ENCODE measurements around the gene TSPOAP1.

Gene TSPOAP1

GRCh38 chr17:58276423-58276822, 52.2 kb downstream of the TSPOAP1 start:
- DNase-seq: no peak

GRCh38 chr17:58275417-58275816, 53.2 kb downstream of the TSPOAP1 start:
- no peak for DNase-seq

- no peak for DNase-seq
These were observed 55.0 kb downstream of the TSPOAP1 start for GRCh38 chr17:58273453-58274104.

GRCh38 chr17:58272367-58273280, 56.0 kb downstream of the TSPOAP1 start:
- no peak for DNase-seq

- no peak for DNase-seq
These were observed 57.2 kb downstream of the TSPOAP1 start for GRCh38 chr17:58271216-58271931.

- DNase-seq: no peak
These were observed 57.9 kb downstream of the TSPOAP1 start for GRCh38 chr17:58270476-58271215.

GRCh38 chr17:58269557-58270291, 58.9 kb downstream of the TSPOAP1 start:
- DNase-seq: no peak

- DNase-seq: no peak
These were observed 59.6 kb downstream of the TSPOAP1 start for GRCh38 chr17:58268774-58269556.

GRCh38 chr17:58268326-58268725, 60.3 kb downstream of the TSPOAP1 start:
- DNase-seq: no peak

- DNase-seq: no peak
These were observed 61.0 kb downstream of the TSPOAP1 start for GRCh38 chr17:58267347-58268324.

- DNase-seq: no peak
These were observed 62.4 kb downstream of the TSPOAP1 start for GRCh38 chr17:58265902-58266875.

- DNase-seq: no peak
These were observed 63.3 kb downstream of the TSPOAP1 start for GRCh38 chr17:58265271-58265670.

GRCh38 chr17:58264407-58265103, 64.0 kb downstream of the TSPOAP1 start:
- no peak for DNase-seq

GRCh38 chr17:58263773-58264172, 64.8 kb downstream of the TSPOAP1 start:
- DNase-seq: no peak

GRCh38 chr17:58262149-58262548, 66.4 kb downstream of the TSPOAP1 start:
- no peak for DNase-seq

- no peak for DNase-seq
These were observed 73.8 kb downstream of the TSPOAP1 start for GRCh38 chr17:58254803-58255202.

GRCh38 chr17:58253082-58253481, 75.5 kb downstream of the TSPOAP1 start:
- no peak for DNase-seq

- DNase-seq: no peak
These were observed 76.5 kb downstream of the TSPOAP1 start for GRCh38 chr17:58252141-58252540.
